ENCODE results near the gene SNAP23. TPM values are rescaled to one million over a fixed set of nuclear protein-coding genes. Genes with fewer than 3 reads are reported as not detected.

Gene SNAP23
- total RNA-seq = 148 and 150 TPM in 2 replicates

DNA sequence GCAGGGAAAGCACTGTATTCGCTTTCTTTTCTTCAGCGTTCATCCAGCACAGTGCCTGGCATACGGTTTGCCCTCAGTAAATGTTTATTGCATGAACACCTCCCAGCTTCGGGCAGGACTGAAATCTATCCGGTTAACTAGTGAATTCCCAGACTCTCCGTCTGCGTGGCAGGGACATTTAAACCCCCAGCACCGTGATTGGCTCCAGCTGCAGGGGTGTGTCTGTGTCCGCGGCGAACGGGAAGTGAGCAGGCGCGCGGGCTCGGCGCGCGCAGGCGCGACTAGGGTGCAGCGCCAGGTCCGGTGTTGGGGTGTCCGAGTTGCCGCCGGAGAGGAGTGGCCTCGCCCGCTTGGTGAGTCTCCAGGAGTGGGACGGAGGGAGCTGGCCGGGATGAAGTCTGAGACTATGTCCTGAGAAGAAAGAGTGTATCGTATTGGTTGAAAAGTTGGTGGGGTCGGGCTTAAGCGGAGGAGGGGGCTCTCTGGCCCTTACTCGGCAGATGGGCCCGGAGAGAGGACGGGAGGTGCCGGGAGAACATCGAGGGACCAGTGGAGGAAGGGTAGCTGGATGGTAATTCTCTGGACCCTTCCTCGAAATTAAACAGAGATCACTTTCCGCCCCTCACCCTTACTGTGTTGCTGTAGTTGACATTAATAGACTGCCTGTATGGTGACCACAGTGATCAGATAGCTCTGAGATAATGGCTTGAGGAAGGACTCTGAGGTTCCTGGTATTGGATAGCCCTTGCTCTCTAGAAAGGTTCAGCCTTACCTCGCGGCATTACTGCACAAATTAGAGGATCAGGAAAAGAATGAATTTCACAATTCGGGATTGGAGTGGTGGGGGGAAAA lies at the start of gene SNAP23:
Gene SNAP23, plus strand, starts transcription at position 274 of the 852 bp plus-strand sequence. CDS start 16,213 bp downstream, outside the sequence.
- DNase-seq (ENCODE audit: low read depth in 2 of 2) = peak; percentile 97 to 98

DNA sequence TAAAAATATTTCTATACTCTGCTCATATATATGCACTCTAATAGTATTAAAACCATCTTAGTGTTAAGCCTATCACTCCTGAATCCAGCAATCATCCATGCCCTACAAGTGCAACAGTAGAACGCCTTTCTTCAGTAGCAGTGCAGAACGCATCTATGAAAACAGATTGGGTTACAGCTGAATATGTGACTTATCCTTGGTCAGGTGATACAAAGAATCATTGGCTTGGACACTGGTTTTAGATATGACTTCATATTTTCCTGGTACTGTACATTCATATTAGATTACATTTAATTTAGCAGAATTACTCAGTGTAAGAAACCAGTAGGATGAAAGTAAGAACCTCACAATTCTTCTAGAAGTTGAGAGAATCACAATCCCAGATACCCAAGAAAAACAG lies 47.8 kb upstream of the SNAP23 start:
- DNase-seq (ENCODE audit: low read depth in 2 of 2) = no peak

GRCh38 chr15:42448281-42448680 lies 47.2 kb upstream of the SNAP23 start:
- no peak for DNase-seq (ENCODE audit: low read depth in 2 of 2)

- DNase-seq (ENCODE audit: low read depth in 2 of 2) = no peak
Observed at GRCh38 chr15:42449770-42450424, 45.5 kb upstream of the SNAP23 start.

GRCh38 chr15:42450425-42450790 lies 45.0 kb upstream of the SNAP23 start:
- DNase-seq (ENCODE audit: low read depth in 2 of 2) = no peak

- no peak for DNase-seq (ENCODE audit: low read depth in 2 of 2)
Observed at GRCh38 chr15:42453826-42454225, 41.6 kb upstream of the SNAP23 start.

GRCh38 chr15:42456531-42456930 lies 38.9 kb upstream of the SNAP23 start:
- no peak for DNase-seq (ENCODE audit: low read depth in 2 of 2)

DNA sequence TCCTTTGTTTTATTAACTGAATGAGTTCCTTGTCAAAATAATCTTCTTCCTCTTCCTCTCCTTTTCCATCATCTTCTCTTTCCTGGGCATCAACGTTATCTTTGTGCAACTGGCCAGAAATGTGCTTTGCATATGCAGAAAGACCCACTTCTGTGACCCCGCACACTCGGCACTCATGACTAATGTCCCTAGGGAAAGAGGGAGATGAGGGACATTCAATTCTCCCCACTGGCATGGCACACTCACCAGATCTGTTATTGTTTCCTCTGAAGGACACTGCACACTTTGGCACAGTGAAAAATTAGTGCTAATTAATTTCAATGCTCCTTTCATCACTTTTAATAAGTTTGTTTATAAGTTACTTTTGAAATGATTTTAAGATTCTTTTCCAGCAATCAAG lies 38.5 kb upstream of the SNAP23 start:
- DNase-seq (ENCODE audit: low read depth in 2 of 2) = peak; percentile 6 to 47

DNA sequence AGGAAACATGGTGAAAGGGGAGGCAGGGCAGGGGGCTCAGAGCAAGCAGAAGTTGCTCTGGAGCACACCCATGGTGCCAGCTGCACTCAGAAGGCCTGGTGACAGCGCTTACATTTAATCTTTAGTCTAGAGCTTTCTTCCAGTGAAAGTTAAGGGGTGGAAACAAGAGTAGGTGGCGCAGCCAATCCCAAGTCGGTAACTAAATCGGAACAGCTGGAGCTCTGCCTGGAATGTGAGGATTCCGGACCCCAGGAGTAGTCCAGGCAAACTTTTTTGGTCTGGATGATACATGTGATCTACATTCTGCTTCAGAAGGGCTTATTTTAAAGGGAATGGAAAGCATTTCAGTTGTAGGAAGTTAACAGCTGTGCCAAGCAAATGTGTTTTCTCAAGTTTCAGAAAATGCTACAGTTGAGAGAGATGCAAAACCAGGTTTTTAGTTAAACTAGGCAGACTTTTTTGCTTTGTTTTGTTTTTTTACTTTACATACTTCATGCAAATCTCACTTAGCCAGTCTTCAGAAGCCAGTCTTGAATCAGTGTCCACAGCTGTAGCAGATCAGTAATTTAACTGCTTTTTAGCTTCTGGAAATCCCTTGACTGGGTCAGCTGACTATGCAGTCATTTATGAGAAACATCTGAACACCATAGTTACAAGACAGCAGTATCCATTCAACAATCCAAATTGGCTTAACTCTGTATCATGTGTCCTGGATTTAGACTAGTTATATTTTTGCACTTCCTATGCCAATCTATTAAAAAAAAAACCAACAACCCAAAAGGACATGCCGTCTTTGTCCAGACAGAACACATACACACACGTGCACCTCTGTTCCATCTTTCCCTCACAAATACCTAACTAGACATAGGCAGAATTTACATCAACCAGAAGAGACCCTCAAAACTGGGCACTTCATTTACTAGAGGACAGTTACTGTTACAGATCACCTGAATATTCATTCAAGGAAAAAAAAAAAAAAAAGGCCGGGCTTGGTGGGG lies 37.7 kb upstream of the SNAP23 start:
- peak; percentile 82 to 83 for DNase-seq (ENCODE audit: low read depth in 2 of 2)

- no peak for DNase-seq (ENCODE audit: low read depth in 2 of 2)
Observed at GRCh38 chr15:42461261-42461660, 34.2 kb upstream of the SNAP23 start.

DNA sequence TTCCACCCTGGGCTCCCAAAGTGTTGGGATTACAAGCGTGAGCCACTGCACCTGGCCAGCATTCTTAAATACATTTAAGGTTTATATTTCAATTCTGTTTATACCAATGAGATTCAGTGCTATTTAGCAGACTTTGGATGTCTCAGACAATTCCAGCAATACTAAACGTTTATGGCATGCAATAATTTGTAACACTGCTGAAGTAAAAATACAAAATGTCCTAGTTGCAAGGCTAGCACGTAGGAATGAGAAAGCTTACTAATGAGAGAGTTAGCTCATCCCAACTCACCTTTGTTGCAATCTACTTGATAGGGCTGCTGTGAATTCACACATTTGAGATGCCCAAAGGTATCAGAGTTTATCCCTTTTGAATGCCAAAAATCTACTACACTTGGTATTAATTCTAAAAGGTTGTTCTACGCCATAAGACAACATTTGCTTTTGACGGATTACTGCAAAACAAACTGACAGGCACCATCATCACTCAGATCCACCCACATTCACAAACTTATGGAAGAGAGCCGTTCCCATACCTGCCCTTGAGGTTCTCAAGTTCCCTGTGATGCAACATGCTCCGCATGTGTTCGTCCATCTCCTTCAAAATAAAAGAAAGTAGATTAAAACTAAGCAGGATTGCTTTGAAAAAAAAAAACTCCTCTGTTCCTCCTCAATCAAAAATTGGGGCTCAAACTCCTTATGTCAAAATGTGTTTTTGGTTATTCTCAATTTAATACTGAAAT lies 29.7 kb upstream of the SNAP23 start:
- no peak for DNase-seq (ENCODE audit: low read depth in 2 of 2)

DNA sequence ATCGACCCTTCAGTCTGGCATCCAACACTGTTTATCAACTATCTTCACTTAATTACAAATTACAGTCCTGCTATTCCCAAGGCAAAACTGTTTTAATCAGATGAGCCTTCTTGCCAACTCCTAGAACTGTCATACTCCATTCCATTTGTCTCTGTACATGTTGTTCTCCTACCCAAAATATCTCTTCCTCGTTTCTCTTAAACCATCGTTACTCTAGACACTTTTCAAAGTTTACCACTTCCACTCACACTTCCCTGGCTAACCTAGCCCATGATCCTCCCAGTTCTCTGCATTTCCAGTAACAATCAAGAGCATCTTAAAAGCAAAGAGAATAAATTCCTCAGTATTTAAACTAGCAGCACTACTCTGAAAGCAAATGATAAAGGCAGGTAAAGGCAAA lies 24.4 kb upstream of the SNAP23 start:
- DNase-seq (ENCODE audit: low read depth in 2 of 2) = no peak

GRCh38 chr15:42474827-42475226 lies 20.6 kb upstream of the SNAP23 start:
- no peak for DNase-seq (ENCODE audit: low read depth in 2 of 2)

DNA sequence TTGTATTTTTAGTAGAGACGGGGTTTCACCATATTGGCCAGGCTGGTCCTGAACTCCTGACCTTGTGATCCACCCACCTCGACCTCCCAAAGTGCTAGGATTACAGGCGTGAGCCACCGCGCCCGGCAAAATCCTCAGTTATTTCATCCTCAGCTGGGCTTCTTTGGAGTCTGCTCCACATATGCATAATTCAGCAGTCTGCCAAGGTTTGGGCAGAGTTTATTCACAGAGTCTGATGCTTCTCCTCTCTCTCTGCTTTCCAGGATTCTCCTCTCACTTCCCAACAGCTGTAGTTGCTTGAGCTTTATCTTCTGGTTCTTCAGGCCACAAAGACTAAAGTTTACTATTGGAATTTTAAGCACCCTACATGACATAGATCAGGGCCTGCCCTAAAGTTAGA lies 12.7 kb upstream of the SNAP23 start:
- DNase-seq (ENCODE audit: low read depth in 2 of 2) = no peak

DNA sequence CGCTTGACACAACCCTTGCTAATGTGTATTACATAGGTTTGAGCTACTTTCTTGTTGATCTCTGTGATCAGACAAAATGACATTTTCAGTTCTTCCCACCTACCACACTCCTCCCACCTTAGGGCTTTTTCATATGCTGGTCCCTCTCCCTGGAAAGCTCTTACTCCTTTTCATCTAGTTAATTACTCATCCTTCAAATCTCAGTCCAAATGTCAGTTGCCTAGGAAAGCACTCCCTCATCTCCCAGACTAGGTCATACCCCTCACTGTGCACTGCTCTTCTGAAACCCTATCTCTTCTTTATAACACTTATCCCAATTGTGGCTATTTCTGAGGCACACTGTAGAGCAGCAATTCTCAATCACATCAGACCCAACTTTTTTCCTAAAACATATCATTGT lies 11.8 kb upstream of the SNAP23 start:
- DNase-seq (ENCODE audit: low read depth in 2 of 2) = no peak

DNA sequence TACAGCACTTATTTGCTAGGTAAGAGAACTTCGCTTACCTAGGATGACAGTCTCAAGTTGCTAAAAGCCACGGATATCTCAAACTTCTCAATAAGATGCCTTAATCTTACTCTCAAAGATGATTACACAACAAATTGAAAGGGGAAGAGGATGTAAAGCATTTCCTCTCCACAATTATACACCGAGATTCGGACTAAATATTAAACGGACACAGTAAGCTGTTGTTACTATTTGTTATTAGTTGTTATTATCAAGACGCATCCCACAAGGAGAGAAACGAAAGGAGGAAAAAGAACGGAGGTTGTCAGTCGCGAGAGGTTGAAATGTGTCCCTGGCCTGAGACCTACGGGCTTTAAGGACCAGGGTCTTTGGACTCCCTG lies 5.2 kb upstream of the SNAP23 start:
- peak in 1 of 2 donors; percentile 22 for DNase-seq (ENCODE audit: low read depth in 2 of 2)

- DNase-seq (ENCODE audit: low read depth in 2 of 2) = peak; percentile 92 to 94
Observed at GRCh38 chr15:42490671-42491538, 4.5 kb upstream of the SNAP23 start, which contains the start of gene ZNF106. TSS of gene ZNF106 (minus strand) at chr15:42491141. CDS start at chr15:42472289, 18,852 bp downstream.

- DNase-seq (ENCODE audit: low read depth in 2 of 2) = peak; percentile 20 to 66
Observed at GRCh38 chr15:42491539-42492225, 3.8 kb upstream of the SNAP23 start.

DNA sequence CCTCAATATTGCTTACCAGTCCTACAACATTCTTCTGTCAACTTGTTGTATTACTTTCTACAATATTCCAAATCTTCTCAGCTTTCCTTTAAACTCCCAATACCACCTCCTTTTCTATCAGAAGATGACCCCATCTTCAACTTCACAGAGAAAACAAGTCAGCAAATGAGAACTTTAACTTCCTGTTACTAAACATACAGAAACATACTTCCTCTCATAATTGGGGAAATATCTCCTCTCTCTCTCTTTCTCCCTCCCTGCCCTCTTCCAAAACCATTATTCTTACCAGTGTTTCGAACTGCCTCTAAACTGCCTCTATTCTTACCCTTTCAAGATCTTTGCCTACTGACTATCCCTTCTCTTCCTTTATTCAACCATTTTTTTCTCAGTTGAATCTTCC lies 1.8 kb upstream of the SNAP23 start:
- DNase-seq (ENCODE audit: low read depth in 2 of 2) = no peak
